K562 (cell line): ENCODE measurements around the gene TMEM209. TPM values are rescaled to one million over a fixed set of nuclear protein-coding genes. Genes with fewer than 3 reads are reported as not detected.

Experiments
- ATAC-seq: fragments of 200-7000 bp; cut with Tn5 transposase; 3 replicates; pipeline ENCODE4 v1.9.1; 2020; ENCODE audit warnings: moderate library complexity
- BruUV-seq: library from RNA; stranded (reverse); fragments of 400-500 nt; replicated peaks from 2 replicates; lab custom pipeline; 2021; lab: Mats Ljungman, UMichigan
- CTCF ChIA-PET: fragments of 300-600 bp; formaldehyde crosslinking; extraction: SDS; loops from one replicate; lab custom pipeline; 2021; ENCODE audit warnings: low intra/inter-chr PET ratio; lab: Yijun Ruan, JAX
- POLR2A ChIA-PET: fragments of 300-600, 350-650 bp; sonication (Branson Sonifier 250); formaldehyde crosslinking; extraction: SDS; loops from one replicate; lab custom pipeline; 2021; ENCODE audit warnings: antibody characterized with exemption, inconsistent platforms; lab: Yijun Ruan, JAX
- DNase-seq, 4 experiments: peaks; one replicate each; pipeline versions ENCODE4 v3.0.0 to v3.0.0-alpha.2; 2011 to 2018; ENCODE audit warnings: low spot score in 3 of 4, mixed read lengths in 3 of 4; ENCODE audit errors: extremely low read depth in 1 of 4
- FAIRE-seq: peaks from 2 replicates; lab custom pipeline; 2011; peaks lifted over from hg19 to GRCh38; lab: Jason Lieb, UNC
- H2AFZ ChIP-seq: 2 replicates; pipeline ENCODE4 v1.6.0; 2011; ENCODE audit warnings: low read depth, low read length, control low read depth, inconsistent platforms
- H3K27ac ChIP-seq: fragments of 200-600 bp; 3 replicates; pipeline ENCODE4 v1.8.0; 2011; ENCODE audit warnings: low read depth, mild to moderate bottlenecking, control low read depth, inconsistent platforms, low read length, moderate library complexity, mixed read lengths; ENCODE audit errors: extremely low read depth
- H3K27me3 ChIP-seq, 2 experiments: fragments of 300-600 bp in 1 of 2; 2 replicates in 1 of 2; 3 replicates in 1 of 2; pipeline versions ENCODE4 v1.6.0 to v1.8.0; 2011; ENCODE audit warnings: inconsistent platforms in 2 of 2, low read length in 2 of 2, mild to moderate bottlenecking in 1 of 2, mixed read lengths in 1 of 2, moderate library complexity in 1 of 2; ENCODE audit not compliant: control insufficient read depth in 2 of 2, insufficient read depth in 2 of 2
- H3K36me3 ChIP-seq: fragments of 300-600 bp; 3 replicates; pipeline ENCODE4 v1.8.0; 2011; ENCODE audit warnings: mild to moderate bottlenecking, low read length, inconsistent platforms; ENCODE audit not compliant: control insufficient read depth, insufficient read depth
- H3K4me1 ChIP-seq, 2 experiments: fragments of 200-600 bp in 1 of 2; replicated peaks in 1 of 2; 2 replicates in 1 of 2; 3 replicates in 1 of 2; pipeline versions ENCODE4 v1.5.1 to v1.8.0; 2011; ENCODE audit warnings: inconsistent platforms in 2 of 2, low read length in 2 of 2, mild to moderate bottlenecking in 1 of 2, mixed read lengths in 1 of 2, moderate library complexity in 1 of 2; ENCODE audit not compliant: control insufficient read depth in 2 of 2, insufficient read depth in 2 of 2
- H3K4me2 ChIP-seq: 2 replicates; pipeline ENCODE4 v1.6.1; 2011; ENCODE audit warnings: low read length, control low read depth, inconsistent platforms, mixed read lengths; ENCODE audit not compliant: insufficient read depth
- H3K4me3 ChIP-seq: fragments of 200-600 bp; sonication (generic), shearing (Covaris generic); 2 replicates; pipeline ENCODE4 v1.5.1; 2016; ENCODE audit warnings: control low read depth, inconsistent platforms
- H3K79me2 ChIP-seq: fragments of 200-600 bp; 3 replicates; pipeline ENCODE4 v1.8.0; 2011; ENCODE audit warnings: low read length, inconsistent platforms; ENCODE audit not compliant: control insufficient read depth, insufficient read depth
- H3K9ac ChIP-seq, 2 experiments: 2 replicates each; pipeline versions ENCODE4 v1.6.0 to v1.6.1; 2011; ENCODE audit warnings: low read depth in 2 of 2, low read length in 2 of 2, control low read depth in 1 of 2, inconsistent platforms in 1 of 2, mild to moderate bottlenecking in 1 of 2, mixed read lengths in 1 of 2; ENCODE audit not compliant: insufficient read depth in 1 of 2
- H3K9me1 ChIP-seq: one replicate; pipeline ENCODE4 v1.6.0; 2011; ENCODE audit warnings: inconsistent platforms, mild to moderate bottlenecking, low read length, moderate library complexity; ENCODE audit not compliant: control insufficient read depth, insufficient read depth
- H3K9me3 ChIP-seq: replicated peaks from 2 replicates; pipeline ENCODE4 v1.5.1; 2011; ENCODE audit warnings: low read depth, low read length, inconsistent platforms; ENCODE audit not compliant: control insufficient read depth, insufficient read depth
- H4K20me1 ChIP-seq: replicated peaks from 2 replicates; pipeline ENCODE4 v1.6.1; 2011; ENCODE audit warnings: low read length, inconsistent platforms, mixed read lengths; ENCODE audit not compliant: control insufficient read depth, insufficient read depth
- BRF1 ChIP-seq: IDR thresholded peaks from 3 replicates; pipeline ENCODE4 v1.6.1; 2011; ENCODE audit warnings: borderline replicate concordance, mild to moderate bottlenecking; ENCODE audit not compliant: insufficient read length; ENCODE audit errors: extremely low read depth
- CEBPB ChIP-seq: fragments of 450-650 bp; IDR thresholded peaks from 2 replicates; pipeline ENCODE4 v1.6.1; 2016; ENCODE audit warnings: missing genetic modification characterization, missing compliant biosample characterization
- CHD2 ChIP-seq: IDR thresholded peaks from 2 replicates; pipeline ENCODE4 v1.6.1; 2011; ENCODE audit warnings: low read depth, low read length
- EGR1 ChIP-seq: fragments of 450-650 bp; conservative IDR thresholded peaks from 2 replicates; pipeline ENCODE4 v1.6.1; 2017; ENCODE audit warnings: mild to moderate bottlenecking
- NR2C2 ChIP-seq, 2 experiments: fragments of 200-800 bp in 1 of 2; sonication (Bioruptor generic) in 1 of 2; sonication (generic) in 1 of 2; formaldehyde crosslinking in 1 of 2; IDR thresholded peaks; 2 replicates each; pipeline versions ENCODE4 v1.6.1 to v1.8.0; 2016 to 2022; ENCODE audit warnings: mild to moderate bottlenecking in 1 of 2, missing compliant biosample characterization in 1 of 2, missing genetic modification characterization in 1 of 2, missing genetic modification reagents in 1 of 2
- PTBP1 ChIP-seq: fragments of 200-400 bp; formaldehyde crosslinking; IDR thresholded peaks from 2 replicates; pipeline ENCODE4 v1.6.1; 2017; ENCODE audit warnings: low read depth, low read length
- RB1 ChIP-seq: fragments of 450-650 bp; IDR thresholded peaks from 2 replicates; pipeline ENCODE4 v1.6.1; 2017; ENCODE audit warnings: low read depth, mild to moderate bottlenecking
- SRF ChIP-seq, 2 experiments: fragments of 250-450, 450-650 bp in 1 of 2; sonication (Bioruptor Pico) in 1 of 2; sonication (generic) in 1 of 2; formaldehyde crosslinking; IDR thresholded peaks; 2 replicates each; pipeline versions ENCODE4 v1.5.0 to v1.5.1; 2020 to 2022; ENCODE audit warnings: mild to moderate bottlenecking in 1 of 2, missing genetic modification reagents in 1 of 2
- ZNF41 ChIP-seq: fragments of 250-450 bp; sonication (Bioruptor Pico); conservative IDR thresholded peaks from 2 replicates; pipeline ENCODE4 v1.4.0; 2020; ENCODE audit warnings: mild to moderate bottlenecking
- ZNF778 ChIP-seq: fragments of 450-650 bp; formaldehyde crosslinking; IDR thresholded peaks from 2 replicates; pipeline ENCODE4 v1.4.0; 2020; ENCODE audit warnings: mild to moderate bottlenecking, moderate library complexity
- WGBS: fragments of 100-300 bp; shearing (Covaris generic); methylation state at CpG from one replicate; pipeline ENCODE4 v1.1.6; 2016; ENCODE audit warnings: low coverage, mixed read lengths; ENCODE audit not compliant: insufficient coverage; ENCODE audit errors: missing lambda C conversion rate; 5-methylcytosine and 5-hydroxymethylcytosine counted together
- in situ Hi-C: fragments of 300-500 bp; cut with MboI; formaldehyde crosslinking; loops from 4 replicates; pipeline ENCODE4 v1.15.0; 2018; ENCODE audit warnings: inconsistent platforms, mixed read lengths
- intact Hi-C: fragments of 100-400 bp; cut with micrococcal nuclease; formaldehyde crosslinking; loops from 2 replicates; pipeline ENCODE4 v1.14.2; 2022
- polyA plus RNA-seq, 8 experiments: library from polyadenylated mRNA; depleted of rRNA in 4 of 8; stranded (reverse) in 5 of 8; unstranded in 3 of 8; fragments of >200 nt; fragmentation: Nextera tagmentation in 2 of 8; fragmentation: Illumina TruSeq in 1 of 8; extraction: Ambion mirVana in 2 of 8; extraction: Trizol in 1 of 8; gene quantifications; 2 replicates each; pipeline versions ENCODE4 v1.2.1 to v1.2.3, GENCODE V29; 2011 to 2014; ENCODE audit warnings: inconsistent platforms in 1 of 8, missing spikeins in 1 of 8
- total RNA-seq, 7 experiments: library from RNA; depleted of rRNA in 6 of 7; stranded (reverse); fragments of >200 nt in 6 of 7; fragmentation: Illumina TruSeq in 2 of 7; extraction: Trizol in 2 of 7; gene quantifications; 2 replicates each; pipeline versions ENCODE4 v1.2.1 to v1.2.3, GENCODE V29; 2011 to 2021; ENCODE audit warnings: low replicate concordance in 1 of 7
- TF ChIP-seq, protein P1 (sequence below): fragments of 250-450 bp; sonication (Bioruptor Pico); IDR thresholded peaks from 2 replicates; pipeline ENCODE4 v1.4.0; 2020; ENCODE audit warnings: mild to moderate bottlenecking
- TF ChIP-seq, protein P2 (sequence below), 3 experiments: IDR thresholded peaks in 2 of 3; conservative IDR thresholded peaks in 1 of 3; 2 replicates each; pipeline ENCODE4 v1.5.1; 2011 to 2012; ENCODE audit warnings: low read length in 3 of 3, mild to moderate bottlenecking in 3 of 3, control low read depth in 2 of 3, improper control_type of control experiment in 1 of 3, inconsistent platforms in 1 of 3, low read depth in 1 of 3, mixed read lengths in 1 of 3, moderate library complexity in 1 of 3; ENCODE audit not compliant: insufficient read depth in 2 of 3
- TF ChIP-seq, protein P3 (sequence below), 2 experiments: fragments of 450-650 bp in 1 of 2; sonication (generic) in 1 of 2; formaldehyde crosslinking; conservative IDR thresholded peaks; 2 replicates each; pipeline versions ENCODE4 v1.4.0 to v1.8.1; 2020 to 2022; ENCODE audit warnings: mild to moderate bottlenecking in 1 of 2, missing genetic modification reagents in 1 of 2

The TMEM209 gene
- total and polyA plus RNA-seq, 9 of the 15 experiments (the other 6 are each of a cell fraction or from before 2014, with no cell fraction given): 36.8 to 116 (median 76.6) TPM

DNA sequence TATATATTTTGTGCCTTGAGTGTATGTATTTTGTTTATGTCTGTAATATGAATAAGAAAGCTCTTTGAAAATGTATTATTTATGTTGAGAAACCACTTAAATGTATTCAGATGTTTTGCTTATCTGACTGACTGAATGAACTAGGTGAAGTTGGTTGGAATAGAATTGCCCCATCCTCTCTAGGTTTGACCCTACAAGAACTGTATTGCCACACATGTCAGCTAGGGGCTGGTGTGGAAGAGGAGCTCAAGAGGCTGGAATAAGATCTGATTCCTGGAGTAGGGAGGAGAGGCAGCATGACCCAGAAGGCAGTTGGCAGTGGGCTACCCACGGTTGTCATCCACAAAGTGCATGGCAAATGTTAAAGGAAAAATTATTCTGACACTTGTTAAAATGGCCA, 11.5 kb upstream of the TMEM209 start:
- Histone ChIP-seq H3K4me1 (peaks cover 7 to 13% of the 10 kb centered on the region in 2 experiments; a peak in 4 of 5 replicates), H3K9me1 (no peaks in the 10 kb centered on the region), H3K9me3 (no peaks in the 10 kb centered on the region), H3K9ac (no peak overlapping the region), H3K36me3 (no peaks in the 10 kb centered on the region), H2AFZ (no peak overlapping the region), H3K27ac (no peak overlapping the region), H3K79me2 (no peaks in the 10 kb centered on the region), H3K4me2 (no peak overlapping the region), H4K20me1 (no peaks in the 10 kb centered on the region), H3K27me3 (no peaks in the 10 kb centered on the region), H3K4me3 (no peak overlapping the region)
- WGBS: 52% methylated on average over 1 of the region's 1 CpG
- DNase-seq: no peak
- peak; percentile 56 for FAIRE-seq
- ChIA-PET POLR2A (interaction anchor here (1.2 to 1.4 kb wide), 2 partner anchors 9 to 12 kb away, joined by 3 to 4 read pairs; partner anchors contain the start of gene SSMEM1), CTCF (no interaction called here)
- TF ChIP-seq ZNF41 (no peak), ZNF778 (CRISPR knock-in tag) (no peak), CHD2 (no peak), BRF1 (no peak), CEBPB (peak; percentile 68), EGR1 (no peak), NR2C2 (CRISPR knock-in tag; IDR thresholded peaks at IDR 0.05) (0 out of 2 replicates have a peak, but pooled peaks have one; percentile 15), NR2C2 (tag; IDR thresholded peaks at IDR 0.05) (no peak), PTBP1 (no peak), RB1 (no peak), SRF (CRISPR knock-in tag; IDR thresholded peaks at IDR 0.05) (0 out of 4 replicates have a peak, but pooled peaks of 1 of the 2 experiments have one; percentile 12)
- TF ChIP-seq, protein P1, sequence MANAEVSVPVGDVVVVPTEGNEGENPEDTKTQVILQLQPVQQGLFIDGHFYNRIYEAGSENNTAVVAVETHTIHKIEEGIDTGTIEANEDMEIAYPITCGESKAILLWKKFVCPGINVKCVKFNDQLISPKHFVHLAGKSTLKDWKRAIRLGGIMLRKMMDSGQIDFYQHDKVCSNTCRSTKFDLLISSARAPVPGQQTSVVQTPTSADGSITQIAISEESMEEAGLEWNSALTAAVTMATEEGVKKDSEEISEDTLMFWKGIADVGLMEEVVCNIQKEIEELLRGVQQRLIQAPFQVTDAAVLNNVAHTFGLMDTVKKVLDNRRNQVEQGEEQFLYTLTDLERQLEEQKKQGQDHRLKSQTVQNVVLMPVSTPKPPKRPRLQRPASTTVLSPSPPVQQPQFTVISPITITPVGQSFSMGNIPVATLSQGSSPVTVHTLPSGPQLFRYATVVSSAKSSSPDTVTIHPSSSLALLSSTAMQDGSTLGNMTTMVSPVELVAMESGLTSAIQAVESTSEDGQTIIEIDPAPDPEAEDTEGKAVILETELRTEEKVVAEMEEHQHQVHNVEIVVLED (CRISPR knock-in tag): no peak
- TF ChIP-seq, protein P2, sequence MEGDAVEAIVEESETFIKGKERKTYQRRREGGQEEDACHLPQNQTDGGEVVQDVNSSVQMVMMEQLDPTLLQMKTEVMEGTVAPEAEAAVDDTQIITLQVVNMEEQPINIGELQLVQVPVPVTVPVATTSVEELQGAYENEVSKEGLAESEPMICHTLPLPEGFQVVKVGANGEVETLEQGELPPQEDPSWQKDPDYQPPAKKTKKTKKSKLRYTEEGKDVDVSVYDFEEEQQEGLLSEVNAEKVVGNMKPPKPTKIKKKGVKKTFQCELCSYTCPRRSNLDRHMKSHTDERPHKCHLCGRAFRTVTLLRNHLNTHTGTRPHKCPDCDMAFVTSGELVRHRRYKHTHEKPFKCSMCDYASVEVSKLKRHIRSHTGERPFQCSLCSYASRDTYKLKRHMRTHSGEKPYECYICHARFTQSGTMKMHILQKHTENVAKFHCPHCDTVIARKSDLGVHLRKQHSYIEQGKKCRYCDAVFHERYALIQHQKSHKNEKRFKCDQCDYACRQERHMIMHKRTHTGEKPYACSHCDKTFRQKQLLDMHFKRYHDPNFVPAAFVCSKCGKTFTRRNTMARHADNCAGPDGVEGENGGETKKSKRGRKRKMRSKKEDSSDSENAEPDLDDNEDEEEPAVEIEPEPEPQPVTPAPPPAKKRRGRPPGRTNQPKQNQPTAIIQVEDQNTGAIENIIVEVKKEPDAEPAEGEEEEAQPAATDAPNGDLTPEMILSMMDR (IDR thresholded peaks at IDR 0.05 in 2 of 3, conservative IDR thresholded peaks at IDR 0.05 in 1 of 3; ENCODE audit: insufficient read depth in 2 of 3, low read depth in 1 of 3, low read length in 3 of 3): 0 out of 6 replicates have a peak, but pooled peaks of 2 of the 3 experiments have one; percentile 11 to 18
- TF ChIP-seq, protein P3, sequence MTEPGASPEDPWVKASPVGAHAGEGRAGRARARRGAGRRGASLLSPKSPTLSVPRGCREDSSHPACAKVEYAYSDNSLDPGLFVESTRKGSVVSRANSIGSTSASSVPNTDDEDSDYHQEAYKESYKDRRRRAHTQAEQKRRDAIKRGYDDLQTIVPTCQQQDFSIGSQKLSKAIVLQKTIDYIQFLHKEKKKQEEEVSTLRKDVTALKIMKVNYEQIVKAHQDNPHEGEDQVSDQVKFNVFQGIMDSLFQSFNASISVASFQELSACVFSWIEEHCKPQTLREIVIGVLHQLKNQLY (CRISPR knock-in tag; conservative IDR thresholded peaks at IDR 0.05): no peak
- peak; percentile 59 for ATAC-seq
- BruUV-seq: no TSS peak
- intact Hi-C loops: no loop called here
- in situ Hi-C loops: no loop called here
